ENCODE measurements around the gene RNASE12. TPM values are rescaled to one million over a fixed set of nuclear protein-coding genes. Genes with fewer than 3 reads are reported as not detected.

Gene RNASE12
- polyA plus RNA-seq, 1 of the 3 experiments (the other 2 are of a cell fraction) = not detected

- ChIA-PET CTCF (interaction anchor here (1.0 to 3.2 kb wide), 3 partner anchors 8 to 12 kb away, joined by 3 to 25 read pairs (median 4); no protein-coding TSS in a partner anchor), POLR2A (no interaction called here)
- no peaks in the 10 kb centered on the region for H3K9me3 ChIP-seq
- no peaks in the 10 kb centered on the region for H3K9me2 ChIP-seq
- TF ChIP-seq REST (IDR thresholded peaks at IDR 0.05; ENCODE audit: low read depth, low read length) (0 out of 2 replicates have a peak, but pooled peaks have one; percentile 54), GABPA (IDR thresholded peaks at IDR 0.05; ENCODE audit: low read depth) (no peak)
- DNase-seq = no peak
- no peak overlapping the region for H3K9ac ChIP-seq
- H3K27ac ChIP-seq (ENCODE audit: low read depth in 2 of 2, low read length in 1 of 2) = no peak overlapping the region
- H4K20me1 ChIP-seq (ENCODE audit: insufficient read depth) = no peaks in the 10 kb centered on the region
- peaks cover 37% of the 10 kb centered on the region for H3K27me3 ChIP-seq (ENCODE audit: insufficient read depth)
- H3K4me1 ChIP-seq (ENCODE audit: control insufficient read depth in 1 of 2, insufficient read depth in 2 of 2, low read depth in 1 of 2, low read length in 1 of 2) = peaks cover 0 to 4% of the 10 kb centered on the region in 2 experiments; a peak in 1 of 4 replicates
- peak overlapping the region in 1 of 2 experiments; percentile 9; a peak in 1 of 4 replicates for H3K4me3 ChIP-seq (ENCODE audit: low read depth in 2 of 2, low read length in 1 of 2)
- WGBS (ENCODE audit: low lambda C conversion rate) = 29% methylated on average over 10 of the region's 12 CpGs
- 0 out of 2 replicates have a peak overlapping the region, but pooled peaks have one; percentile 33 for H3K4me2 ChIP-seq
- H3K79me2 ChIP-seq (ENCODE audit: insufficient read depth) = no peaks in the 10 kb centered on the region
- H2AFZ ChIP-seq (ENCODE audit: low read depth) = no peak overlapping the region
- no peaks in the 10 kb centered on the region for H3K36me3 ChIP-seq (replicated peaks in 1 of 2; ENCODE audit: control insufficient read depth in 1 of 2, insufficient read depth in 2 of 2, low read length in 1 of 2)
- H3F3A ChIP-seq (replicated peaks; ENCODE audit: insufficient read depth) = no peaks in the 10 kb centered on the region
Observed at GRCh38 chr14:20601522-20601921, 10.3 kb upstream of the RNASE12 start.

- H3K79me2 ChIP-seq (ENCODE audit: insufficient read depth) = no peaks in the 10 kb centered on the region
- H3K9ac ChIP-seq = no peak overlapping the region
- peaks cover 70% of the 10 kb centered on the region for H3K27me3 ChIP-seq (ENCODE audit: insufficient read depth)
- CTCF ChIA-PET = interaction anchor here (1.7 kb wide), 2 partner anchors 12 to 16 kb away, joined by 3 to 8 read pairs; no protein-coding TSS in a partner anchor
- H4K20me1 ChIP-seq (ENCODE audit: insufficient read depth) = no peaks in the 10 kb centered on the region
- H3K9me3 ChIP-seq = no peaks in the 10 kb centered on the region
- no peak for DNase-seq
- no peaks in the 10 kb centered on the region for H3F3A ChIP-seq (replicated peaks; ENCODE audit: insufficient read depth)
- 0% methylated on average over 1 of the region's 1 CpG for WGBS (ENCODE audit: low lambda C conversion rate)
- H3K4me1 ChIP-seq (ENCODE audit: control insufficient read depth in 1 of 2, insufficient read depth in 2 of 2, low read depth in 1 of 2, low read length in 1 of 2) = no peaks in the 10 kb centered on the region
- no peak overlapping the region for H2AFZ ChIP-seq (ENCODE audit: low read depth)
- no peak overlapping the region for H3K27ac ChIP-seq (ENCODE audit: low read depth in 2 of 2, low read length in 1 of 2)
- POLR2A ChIA-PET = no interaction called here
- H3K9me2 ChIP-seq = no peaks in the 10 kb centered on the region
- no peaks in the 10 kb centered on the region for H3K36me3 ChIP-seq (replicated peaks in 1 of 2; ENCODE audit: control insufficient read depth in 1 of 2, insufficient read depth in 2 of 2, low read length in 1 of 2)
- H3K4me3 ChIP-seq (ENCODE audit: low read depth in 2 of 2, low read length in 1 of 2) = no peak overlapping the region
- no peak overlapping the region for H3K4me2 ChIP-seq
- no peak for TF ChIP-seq TEAD4 (IDR thresholded peaks at IDR 0.05; ENCODE audit: borderline replicate concordance, insufficient read depth)
- no peak for TF ChIP-seq GABPA (IDR thresholded peaks at IDR 0.05; ENCODE audit: low read depth)
- TF ChIP-seq USF1 (IDR thresholded peaks at IDR 0.05; ENCODE audit: borderline replicate concordance, low read depth) = no peak
- TF ChIP-seq FOXJ3 (CRISPR knock-in tag; IDR thresholded peaks at IDR 0.05) = no peak
- no peak for TF ChIP-seq SIN3A (IDR thresholded peaks at IDR 0.05; ENCODE audit: borderline replicate concordance, low read depth, low read length)
- no peak for TF ChIP-seq ZBTB33 (IDR thresholded peaks at IDR 0.05; ENCODE audit: borderline replicate concordance, low read depth)
- no peak for TF ChIP-seq NFIC (IDR thresholded peaks at IDR 0.05; ENCODE audit: borderline replicate concordance)
- no peak for TF ChIP-seq TAF1 (IDR thresholded peaks at IDR 0.05; ENCODE audit: borderline replicate concordance, low read depth, low read length)
- no peak for TF ChIP-seq PBX3 (IDR thresholded peaks at IDR 0.05)
- TF ChIP-seq NRF1 (IDR thresholded peaks at IDR 0.05; ENCODE audit: low read depth, low read length) = no peak
- TF ChIP-seq YY1 (IDR thresholded peaks at IDR 0.05; ENCODE audit: low read depth) = no peak
- no peak for TF ChIP-seq MXI1 (IDR thresholded peaks at IDR 0.05; ENCODE audit: low read depth, low read length)
- TF ChIP-seq CTCF (IDR thresholded peaks at IDR 0.05) = no peak
- TF ChIP-seq USF2 (IDR thresholded peaks at IDR 0.05; ENCODE audit: borderline replicate concordance, low read depth, low read length) = no peak
- TF ChIP-seq EZH2phosphoT487 (IDR thresholded peaks at IDR 0.05; ENCODE audit: borderline replicate concordance, low read depth) = no peak
Observed at GRCh38 chr14:20597108-20597507, 5.9 kb upstream of the RNASE12 start.
